ENCODE results near the gene EEPD1. TPM values are rescaled to one million over a fixed set of nuclear protein-coding genes. Genes with fewer than 3 reads are reported as not detected.
A peak's percentile ranks its signal among the peaks of the same experiment; 100 is the strongest.

The EEPD1 gene
- total and polyA plus RNA-seq, 4 donors: 2.3 to 12.3 (median 7.1) TPM

DNA sequence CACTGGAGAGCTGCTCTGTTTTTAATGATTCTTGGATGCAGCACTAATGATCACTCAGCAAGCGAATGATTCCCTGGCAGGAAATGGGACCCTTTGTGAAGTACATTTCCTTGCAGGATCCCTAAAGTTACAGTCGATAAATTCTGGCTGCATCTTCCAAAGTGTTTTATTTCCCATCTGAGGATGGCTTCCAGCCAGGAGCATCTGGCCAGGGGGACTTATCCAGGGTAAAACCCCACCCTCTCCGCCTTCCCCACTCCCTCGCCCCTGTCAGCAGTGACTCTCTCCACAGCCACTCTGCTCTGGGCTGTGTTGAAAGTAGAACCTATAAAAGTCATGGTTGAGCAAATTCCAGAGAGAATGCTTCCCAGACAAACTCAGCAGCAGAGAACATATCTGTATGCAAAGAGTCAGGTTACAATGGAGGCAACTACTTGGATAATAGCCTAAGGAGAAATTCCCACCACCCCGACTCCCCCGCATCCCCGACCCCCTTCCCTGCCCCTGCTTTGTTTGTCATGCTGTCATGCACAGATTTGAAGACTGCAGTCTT is 125.6 kb downstream of the EEPD1 start:
- Histone ChIP-seq H3K27ac (ENCODE audit: low read depth in 1 of 2, low read length in 2 of 2) (no peak overlapping the region), H3K9me3 (ENCODE audit: control insufficient read depth in 4 of 4, low read length in 3 of 4) (no peaks in the 10 kb centered on the region), H3K4me3 (ENCODE audit: low read depth in 1 of 3, low read length in 3 of 3) (no peak overlapping the region), H3K4me1 (ENCODE audit: control insufficient read depth in 4 of 4, insufficient read depth in 4 of 4, low read length in 3 of 4) (peaks cover 5 to 17% (median 10%) of the 10 kb centered on the region in 4 donors), H3K27me3 (ENCODE audit: control insufficient read depth in 4 of 4, insufficient read depth in 4 of 4, low read length in 3 of 4) (no peaks in the 10 kb centered on the region), H3K9ac (ENCODE audit: low read depth in 1 of 2, low read length in 2 of 2) (no peak overlapping the region), H3K36me3 (ENCODE audit: control insufficient read depth in 4 of 4, insufficient read depth in 3 of 4, low read depth in 1 of 4, low read length in 3 of 4) (no peaks in the 10 kb centered on the region)
- WGBS: 82% methylated on average over 7 of the region's 7 CpGs
- TF ChIP-seq GABPA (IDR thresholded peaks at IDR 0.05 in 1 of 2, conservative IDR thresholded peaks at IDR 0.05 in 1 of 2): no peak
- no peak for TF ChIP-seq RAD21 (IDR thresholded peaks at IDR 0.05)
- no peak for TF ChIP-seq SP1 (IDR thresholded peaks at IDR 0.05)
- no peak for TF ChIP-seq HNF4G (IDR thresholded peaks at IDR 0.05)
- TF ChIP-seq REST (IDR thresholded peaks at IDR 0.05): no peak
- no peak for TF ChIP-seq EGR1 (IDR thresholded peaks at IDR 0.05; ENCODE audit: low read depth in 2 of 2)
- TF ChIP-seq, protein P1, sequence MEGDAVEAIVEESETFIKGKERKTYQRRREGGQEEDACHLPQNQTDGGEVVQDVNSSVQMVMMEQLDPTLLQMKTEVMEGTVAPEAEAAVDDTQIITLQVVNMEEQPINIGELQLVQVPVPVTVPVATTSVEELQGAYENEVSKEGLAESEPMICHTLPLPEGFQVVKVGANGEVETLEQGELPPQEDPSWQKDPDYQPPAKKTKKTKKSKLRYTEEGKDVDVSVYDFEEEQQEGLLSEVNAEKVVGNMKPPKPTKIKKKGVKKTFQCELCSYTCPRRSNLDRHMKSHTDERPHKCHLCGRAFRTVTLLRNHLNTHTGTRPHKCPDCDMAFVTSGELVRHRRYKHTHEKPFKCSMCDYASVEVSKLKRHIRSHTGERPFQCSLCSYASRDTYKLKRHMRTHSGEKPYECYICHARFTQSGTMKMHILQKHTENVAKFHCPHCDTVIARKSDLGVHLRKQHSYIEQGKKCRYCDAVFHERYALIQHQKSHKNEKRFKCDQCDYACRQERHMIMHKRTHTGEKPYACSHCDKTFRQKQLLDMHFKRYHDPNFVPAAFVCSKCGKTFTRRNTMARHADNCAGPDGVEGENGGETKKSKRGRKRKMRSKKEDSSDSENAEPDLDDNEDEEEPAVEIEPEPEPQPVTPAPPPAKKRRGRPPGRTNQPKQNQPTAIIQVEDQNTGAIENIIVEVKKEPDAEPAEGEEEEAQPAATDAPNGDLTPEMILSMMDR (IDR thresholded peaks at IDR 0.05; ENCODE audit: low read depth, low read length, missing input control): no peak
- no peak for TF ChIP-seq HNF4A (conservative IDR thresholded peaks at IDR 0.05)
- no peak for DNase-seq (ENCODE audit: low spot score)

DNA sequence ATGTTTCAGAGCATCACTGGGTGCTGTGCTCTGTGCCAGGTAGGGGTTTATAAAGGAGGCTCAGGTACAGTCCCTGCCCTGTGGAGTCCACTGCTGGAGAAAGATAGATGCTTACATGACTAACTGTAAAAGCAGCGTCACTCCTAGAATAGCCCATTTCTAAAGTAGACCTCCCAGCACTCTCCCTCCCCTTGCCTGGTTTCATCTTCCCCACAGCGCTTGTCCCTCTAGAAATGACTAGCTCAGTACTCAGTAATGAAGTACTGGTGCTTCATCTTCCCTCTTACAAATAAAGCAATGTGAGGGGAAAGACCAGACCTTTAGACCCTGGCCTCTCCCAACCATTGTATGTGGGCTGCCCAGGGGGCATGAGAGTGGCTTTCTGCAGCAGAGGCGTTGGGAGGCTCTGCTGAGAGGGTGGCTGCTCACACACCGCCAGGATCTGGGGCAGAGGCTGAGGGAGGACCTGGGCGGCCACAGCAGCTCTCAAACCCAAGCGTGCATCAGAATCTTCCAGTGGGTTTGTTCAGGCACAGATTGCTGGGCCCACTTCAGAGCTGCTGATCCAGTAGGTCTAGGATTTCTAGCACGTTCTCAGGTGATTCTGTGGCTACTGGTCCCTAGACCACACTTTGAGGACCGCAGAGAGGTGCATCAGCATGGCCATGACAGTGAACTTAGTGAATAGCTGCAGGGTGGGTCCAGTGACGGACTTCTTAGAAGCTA is 126.3 kb downstream of the EEPD1 start:
- Histone ChIP-seq H3K4me1 (ENCODE audit: control insufficient read depth in 4 of 4, insufficient read depth in 4 of 4, low read length in 3 of 4) (peaks cover 3 to 13% (median 6%) of the 10 kb centered on the region in 4 donors), H3K9ac (ENCODE audit: low read depth in 1 of 2, low read length in 2 of 2) (no peak overlapping the region), H3K36me3 (ENCODE audit: control insufficient read depth in 4 of 4, insufficient read depth in 3 of 4, low read depth in 1 of 4, low read length in 3 of 4) (no peaks in the 10 kb centered on the region), H3K4me3 (ENCODE audit: low read depth in 1 of 3, low read length in 3 of 3) (no peak overlapping the region), H3K27me3 (ENCODE audit: control insufficient read depth in 4 of 4, insufficient read depth in 4 of 4, low read length in 3 of 4) (no peaks in the 10 kb centered on the region), H3K27ac (ENCODE audit: low read depth in 1 of 2, low read length in 2 of 2) (no peak overlapping the region), H3K9me3 (ENCODE audit: control insufficient read depth in 4 of 4, low read length in 3 of 4) (no peaks in the 10 kb centered on the region)
- DNase-seq (ENCODE audit: low spot score): peak; percentile 30
- WGBS: 95% methylated on average over 9 of the region's 9 CpGs
- no peak for TF ChIP-seq EGR1 (IDR thresholded peaks at IDR 0.05; ENCODE audit: low read depth in 2 of 2)
- no peak for TF ChIP-seq FOXA2 (IDR thresholded peaks at IDR 0.05)
- no peak for TF ChIP-seq YY1 (IDR thresholded peaks at IDR 0.05)
- no peak for TF ChIP-seq REST (IDR thresholded peaks at IDR 0.05)
- TF ChIP-seq JUND (IDR thresholded peaks at IDR 0.05): no peak
- no peak for TF ChIP-seq HNF4G (IDR thresholded peaks at IDR 0.05)
- TF ChIP-seq, protein P2, sequence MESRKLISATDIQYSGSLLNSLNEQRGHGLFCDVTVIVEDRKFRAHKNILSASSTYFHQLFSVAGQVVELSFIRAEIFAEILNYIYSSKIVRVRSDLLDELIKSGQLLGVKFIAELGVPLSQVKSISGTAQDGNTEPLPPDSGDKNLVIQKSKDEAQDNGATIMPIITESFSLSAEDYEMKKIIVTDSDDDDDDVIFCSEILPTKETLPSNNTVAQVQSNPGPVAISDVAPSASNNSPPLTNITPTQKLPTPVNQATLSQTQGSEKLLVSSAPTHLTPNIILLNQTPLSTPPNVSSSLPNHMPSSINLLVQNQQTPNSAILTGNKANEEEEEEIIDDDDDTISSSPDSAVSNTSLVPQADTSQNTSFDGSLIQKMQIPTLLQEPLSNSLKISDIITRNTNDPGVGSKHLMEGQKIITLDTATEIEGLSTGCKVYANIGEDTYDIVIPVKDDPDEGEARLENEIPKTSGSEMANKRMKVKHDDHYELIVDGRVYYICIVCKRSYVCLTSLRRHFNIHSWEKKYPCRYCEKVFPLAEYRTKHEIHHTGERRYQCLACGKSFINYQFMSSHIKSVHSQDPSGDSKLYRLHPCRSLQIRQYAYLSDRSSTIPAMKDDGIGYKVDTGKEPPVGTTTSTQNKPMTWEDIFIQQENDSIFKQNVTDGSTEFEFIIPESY (IDR thresholded peaks at IDR 0.05): no peak
- no peak for TF ChIP-seq RAD21 (IDR thresholded peaks at IDR 0.05)
- TF ChIP-seq, protein P3, sequence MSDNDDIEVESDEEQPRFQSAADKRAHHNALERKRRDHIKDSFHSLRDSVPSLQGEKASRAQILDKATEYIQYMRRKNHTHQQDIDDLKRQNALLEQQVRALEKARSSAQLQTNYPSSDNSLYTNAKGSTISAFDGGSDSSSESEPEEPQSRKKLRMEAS (IDR thresholded peaks at IDR 0.05): no peak
- no peak for TF ChIP-seq SP1 (IDR thresholded peaks at IDR 0.05)
- no peak for TF ChIP-seq NR2F2 (IDR thresholded peaks at IDR 0.05)
- TF ChIP-seq, protein P1 (IDR thresholded peaks at IDR 0.05; ENCODE audit: low read depth, low read length, missing input control): no peak
- TF ChIP-seq RXRA (IDR thresholded peaks at IDR 0.05): no peak
- TF ChIP-seq FOXA1 (IDR thresholded peaks at IDR 0.05): no peak
- no peak for TF ChIP-seq GABPA (IDR thresholded peaks at IDR 0.05 in 1 of 2, conservative IDR thresholded peaks at IDR 0.05 in 1 of 2)
- TF ChIP-seq TAF1 (conservative IDR thresholded peaks at IDR 0.05): no peak

Measured in liver (tissue), 9 donors.